Keratinocyte (primary cell): ENCODE data around the gene GLG1.

ENCODE experiments used
- CTCF ChIP-seq, 3 experiments: IDR thresholded peaks in 1 of 3; conservative IDR thresholded peaks in 1 of 3; optimal IDR thresholded peaks in 1 of 3; 2 replicates in 2 of 3; 3 replicates in 1 of 3; pipeline versions ENCODE3 to v1.5.1; 2011; ENCODE audit warnings: low read length in 3 of 3, mild to moderate bottlenecking in 3 of 3, moderate library complexity in 2 of 3, control low read depth in 1 of 3, inconsistent platforms in 1 of 3; ENCODE audit not compliant: insufficient read depth in 2 of 3; ENCODE audit errors: extremely low read depth in 1 of 3
- EZH2 ChIP-seq: IDR thresholded peaks from one replicate; pipeline ENCODE4 v1.6.1; 2012; ENCODE audit warnings: inconsistent platforms, mild to moderate bottlenecking, low read length, moderate library complexity

GRCh38 chr16:74472010-74472409, 134.9 kb downstream of the GLG1 start:
- TF ChIP-seq EZH2 (no peak), CTCF (optimal IDR thresholded peaks at IDR 0.05 in 1 of 3, IDR thresholded peaks at IDR 0.05 in 1 of 3, conservative IDR thresholded peaks at IDR 0.05 in 1 of 3; ENCODE audit: extremely low read depth in 1 of 3, insufficient read depth in 2 of 3, low read length in 3 of 3) (no peak)
